ENCODE measurements around the gene LHFPL3.

DNA sequence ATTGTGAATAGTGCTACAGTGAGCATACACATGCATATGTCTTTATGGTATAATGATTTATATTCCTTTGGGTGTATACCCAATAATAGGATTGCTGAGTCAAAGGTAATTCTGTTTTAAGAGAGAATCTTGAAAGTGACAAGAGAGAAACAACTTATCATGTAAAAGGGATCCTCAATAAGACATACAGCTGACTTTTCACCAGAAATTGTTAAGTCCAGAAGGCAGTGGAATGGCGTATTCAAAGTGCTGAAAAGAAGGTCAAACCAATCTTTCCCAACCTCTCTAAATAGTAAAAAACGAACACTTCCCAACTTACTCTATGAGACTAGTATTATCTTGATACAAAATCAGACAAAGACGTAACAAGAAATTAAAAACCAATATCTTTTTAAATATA is 59.8 kb downstream of the LHFPL3 start:
- TF ChIP-seq POLR2A (IDR thresholded peaks at IDR 0.05) = no peak
- TF ChIP-seq, protein P1, sequence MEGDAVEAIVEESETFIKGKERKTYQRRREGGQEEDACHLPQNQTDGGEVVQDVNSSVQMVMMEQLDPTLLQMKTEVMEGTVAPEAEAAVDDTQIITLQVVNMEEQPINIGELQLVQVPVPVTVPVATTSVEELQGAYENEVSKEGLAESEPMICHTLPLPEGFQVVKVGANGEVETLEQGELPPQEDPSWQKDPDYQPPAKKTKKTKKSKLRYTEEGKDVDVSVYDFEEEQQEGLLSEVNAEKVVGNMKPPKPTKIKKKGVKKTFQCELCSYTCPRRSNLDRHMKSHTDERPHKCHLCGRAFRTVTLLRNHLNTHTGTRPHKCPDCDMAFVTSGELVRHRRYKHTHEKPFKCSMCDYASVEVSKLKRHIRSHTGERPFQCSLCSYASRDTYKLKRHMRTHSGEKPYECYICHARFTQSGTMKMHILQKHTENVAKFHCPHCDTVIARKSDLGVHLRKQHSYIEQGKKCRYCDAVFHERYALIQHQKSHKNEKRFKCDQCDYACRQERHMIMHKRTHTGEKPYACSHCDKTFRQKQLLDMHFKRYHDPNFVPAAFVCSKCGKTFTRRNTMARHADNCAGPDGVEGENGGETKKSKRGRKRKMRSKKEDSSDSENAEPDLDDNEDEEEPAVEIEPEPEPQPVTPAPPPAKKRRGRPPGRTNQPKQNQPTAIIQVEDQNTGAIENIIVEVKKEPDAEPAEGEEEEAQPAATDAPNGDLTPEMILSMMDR (IDR thresholded peaks at IDR 0.05) = no peak
